ENCODE measurements around the gene PHACTR2.

DNA sequence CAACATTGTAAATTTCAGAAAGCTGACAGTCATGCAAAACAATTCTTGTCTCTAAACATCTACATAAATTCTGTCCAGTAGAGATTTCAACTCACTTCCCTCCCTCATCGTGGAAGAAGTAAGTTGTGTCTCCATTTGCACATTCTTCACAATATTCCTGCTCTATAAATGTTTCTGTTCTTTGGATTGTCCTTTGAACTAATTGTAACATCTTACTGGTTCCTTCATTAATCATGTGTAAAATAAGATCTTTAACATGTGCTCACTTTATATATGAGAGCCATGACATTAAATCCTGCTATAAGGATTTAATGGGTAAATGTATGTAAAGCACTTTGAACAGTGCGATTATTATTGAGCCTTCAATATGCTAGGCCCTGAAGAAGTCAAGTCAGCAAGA lies 158.4 kb downstream of the PHACTR2 start:
- no peak for TF ChIP-seq POLR2A (IDR thresholded peaks at IDR 0.05)
- TF ChIP-seq, protein P1, sequence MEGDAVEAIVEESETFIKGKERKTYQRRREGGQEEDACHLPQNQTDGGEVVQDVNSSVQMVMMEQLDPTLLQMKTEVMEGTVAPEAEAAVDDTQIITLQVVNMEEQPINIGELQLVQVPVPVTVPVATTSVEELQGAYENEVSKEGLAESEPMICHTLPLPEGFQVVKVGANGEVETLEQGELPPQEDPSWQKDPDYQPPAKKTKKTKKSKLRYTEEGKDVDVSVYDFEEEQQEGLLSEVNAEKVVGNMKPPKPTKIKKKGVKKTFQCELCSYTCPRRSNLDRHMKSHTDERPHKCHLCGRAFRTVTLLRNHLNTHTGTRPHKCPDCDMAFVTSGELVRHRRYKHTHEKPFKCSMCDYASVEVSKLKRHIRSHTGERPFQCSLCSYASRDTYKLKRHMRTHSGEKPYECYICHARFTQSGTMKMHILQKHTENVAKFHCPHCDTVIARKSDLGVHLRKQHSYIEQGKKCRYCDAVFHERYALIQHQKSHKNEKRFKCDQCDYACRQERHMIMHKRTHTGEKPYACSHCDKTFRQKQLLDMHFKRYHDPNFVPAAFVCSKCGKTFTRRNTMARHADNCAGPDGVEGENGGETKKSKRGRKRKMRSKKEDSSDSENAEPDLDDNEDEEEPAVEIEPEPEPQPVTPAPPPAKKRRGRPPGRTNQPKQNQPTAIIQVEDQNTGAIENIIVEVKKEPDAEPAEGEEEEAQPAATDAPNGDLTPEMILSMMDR (IDR thresholded peaks at IDR 0.05), result no peak
